ENCODE measurements around the gene SCG3. TPM values are rescaled to one million over a fixed set of nuclear protein-coding genes. Genes with fewer than 3 reads are reported as not detected.

Gene SCG3
- total and polyA plus RNA-seq, 2 of the 4 experiments (the other 2 are of a cell fraction): 0.02 TPM; not detected in 1

GRCh38 chr15:51718746-51719145 lies 37.4 kb downstream of the SCG3 start:
- no peak overlapping the region for H2BK120ac ChIP-seq (ENCODE audit: low read depth, low read length)
- H3K23ac ChIP-seq (ENCODE audit: low read depth, low read length): no peak overlapping the region
- no peak overlapping the region for H2BK5ac ChIP-seq (ENCODE audit: low read depth, low read length, poor library complexity, severe bottlenecking)
- H3K36me3 ChIP-seq (ENCODE audit: control insufficient read depth, insufficient read depth, low read length): no peaks in the 10 kb centered on the region
- H3K27ac ChIP-seq (ENCODE audit: insufficient read depth, low read length): no peak overlapping the region
- H2BK15ac ChIP-seq (ENCODE audit: low read depth, low read length): no peak overlapping the region
- 86% methylated on average over 2 of the region's 3 CpGs; no CpG with 5 or more reads in 1 of the 2 experiments for WGBS, 2 experiments (ENCODE audit: extremely low coverage in 2 of 2, insufficient read length in 1 of 2)
- H2AFZ ChIP-seq (replicated peaks; ENCODE audit: low read length, poor library complexity): no peak overlapping the region
- H3K18ac ChIP-seq (ENCODE audit: low read depth, low read length): no peak overlapping the region
- no peak overlapping the region for H2AK5ac ChIP-seq (ENCODE audit: low read depth, low read length)
- H3K56ac ChIP-seq (ENCODE audit: extremely low read depth, insufficient read depth, low read length): no peak overlapping the region
- H4K20me1 ChIP-seq (ENCODE audit: insufficient read depth, low read length): no peaks in the 10 kb centered on the region
- dilution Hi-C loops (cut with HindIII; ENCODE audit: low sequenced_read_pairs, unreplicated experiment) (no loop called here), intact Hi-C loops (cut with micrococcal nuclease) (no loop called here), in situ Hi-C loops (cut with MboI; ENCODE audit: low sequenced_read_pairs) (no loop called here)
- H3K4me3 ChIP-seq (ENCODE audit: insufficient read depth, low read depth, low read length): no peak overlapping the region
- BruUV-seq (replicated peaks): no TSS peak
- no peak overlapping the region for H3K4me2 ChIP-seq (ENCODE audit: low read depth, low read length)
- H3K14ac ChIP-seq (replicated peaks; ENCODE audit: low read depth, low read length): no peak overlapping the region
- TF ChIP-seq POLR2A (IDR thresholded peaks at IDR 0.05; ENCODE audit: low read depth, low read length): no peak
- TF ChIP-seq MAFK (IDR thresholded peaks at IDR 0.05; ENCODE audit: low read depth, low read length): no peak
- no peak for TF ChIP-seq NFE2L2 (IDR thresholded peaks at IDR 0.05; ENCODE audit: low read depth, low read length)
- TF ChIP-seq RAD21 (IDR thresholded peaks at IDR 0.05; ENCODE audit: low read length): no peak
- TF ChIP-seq CHD1 (IDR thresholded peaks at IDR 0.05; ENCODE audit: low read depth, low read length): no peak
- no peak for TF ChIP-seq MAZ (IDR thresholded peaks at IDR 0.05; ENCODE audit: borderline replicate concordance, low read depth, low read length)
- TF ChIP-seq FOS (IDR thresholded peaks at IDR 0.05; ENCODE audit: low read depth, low read length): no peak
- no peak for TF ChIP-seq ELK1 (IDR thresholded peaks at IDR 0.05; ENCODE audit: borderline replicate concordance, low read depth, low read length)
- no peak for TF ChIP-seq SMC3 (IDR thresholded peaks at IDR 0.05; ENCODE audit: low read depth, low read length)
- TF ChIP-seq CTCF (conservative IDR thresholded peaks at IDR 0.05; ENCODE audit: low read depth, low read length): no peak
- no peak for TF ChIP-seq USF2 (IDR thresholded peaks at IDR 0.05; ENCODE audit: low read depth, low read length)
- no peak for TF ChIP-seq CEBPB (IDR thresholded peaks at IDR 0.05; ENCODE audit: low read depth, low read length)
- TF ChIP-seq BHLHE40 (IDR thresholded peaks at IDR 0.05; ENCODE audit: low read depth, low read length): no peak
- TF ChIP-seq RFX5 (IDR thresholded peaks at IDR 0.05; ENCODE audit: low read depth, low read length): no peak
- TF ChIP-seq MXI1 (IDR thresholded peaks at IDR 0.05; ENCODE audit: borderline replicate concordance, low read depth, low read length): no peak
- no peak for TF ChIP-seq RCOR1 (IDR thresholded peaks at IDR 0.05; ENCODE audit: insufficient replicate concordance, low read length)
- no peak overlapping the region for H2BK20ac ChIP-seq (ENCODE audit: low read depth, low read length)
- no peak overlapping the region for H4K91ac ChIP-seq (ENCODE audit: insufficient read depth, low read depth, low read length)
- POLR2A ChIA-PET (ENCODE audit: unreplicated experiment): no interaction called here
- H3K4me1 ChIP-seq (ENCODE audit: control insufficient read depth, insufficient read depth, low read length): peaks cover 1% of the 10 kb centered on the region; the same call in 1 of the 2 replicates
- no peak overlapping the region for H4K8ac ChIP-seq (ENCODE audit: low read depth in 2 of 2, low read length in 2 of 2)
- H4K5ac ChIP-seq (ENCODE audit: low read depth, low read length): no peak overlapping the region
- peaks cover 2% of the 10 kb centered on the region; the same call in 1 of the 2 replicates for H3K9me1 ChIP-seq (ENCODE audit: insufficient read depth, low read length)
- H3K9ac ChIP-seq (ENCODE audit: low read depth, low read length): no peak overlapping the region
- no peak for DNase-seq
- H3K4ac ChIP-seq (ENCODE audit: low read depth, low read length): no peak overlapping the region
- CTCF ChIA-PET: no interaction called here
- H2AK9ac ChIP-seq (replicated peaks; ENCODE audit: low read depth, low read length, poor library complexity): no peak overlapping the region
- H3K79me1 ChIP-seq (ENCODE audit: low read depth in 1 of 2, low read length in 2 of 2): no peaks in the 10 kb centered on the region
- H3K27me3 ChIP-seq (ENCODE audit: control insufficient read depth, insufficient read depth, low read length): no peaks in the 10 kb centered on the region
- no peaks in the 10 kb centered on the region for H3K9me3 ChIP-seq (ENCODE audit: control insufficient read depth, insufficient read depth, low read length)
- ATAC-seq (ENCODE audit: low read depth): no peak
